ENCODE results near the gene CADM1.

Gene CADM1

GRCh38 chr11:115515647-115516395, 11.6 kb upstream of the CADM1 start:
- no peak for FAIRE-seq

- no peak for FAIRE-seq
These were observed 2.9 kb upstream of the CADM1 start for GRCh38 chr11:115506954-115507675.

- no peak for FAIRE-seq
These were observed 960 bp upstream of the CADM1 start for GRCh38 chr11:115505175-115505574.

DNA sequence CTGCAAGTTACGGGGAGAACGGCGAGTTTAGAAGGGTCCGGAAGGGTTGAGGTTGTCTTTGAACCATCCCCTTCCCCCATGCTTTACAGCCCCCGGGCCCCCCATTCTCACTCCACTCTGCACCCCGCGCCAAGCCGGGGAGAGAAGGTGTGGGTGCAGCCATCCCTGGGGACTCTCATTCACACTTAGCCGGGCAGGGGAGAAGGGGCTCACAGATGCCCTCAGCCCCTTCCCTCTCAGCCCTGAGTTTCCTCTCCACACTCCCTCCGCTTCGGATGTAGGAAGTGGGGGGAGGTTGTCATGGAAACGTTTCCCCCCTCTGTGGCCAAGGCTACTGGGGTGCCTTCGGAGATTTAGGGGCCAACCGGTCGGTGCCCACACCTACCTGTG, 334 bp downstream of the CADM1 start:
- no peak for FAIRE-seq

GRCh38 chr11:115503083-115503885, 931 bp downstream of the CADM1 start:
- FAIRE-seq, result no peak

GRCh38 chr11:115502636-115503082, 1.6 kb downstream of the CADM1 start:
- no peak for FAIRE-seq

DNA sequence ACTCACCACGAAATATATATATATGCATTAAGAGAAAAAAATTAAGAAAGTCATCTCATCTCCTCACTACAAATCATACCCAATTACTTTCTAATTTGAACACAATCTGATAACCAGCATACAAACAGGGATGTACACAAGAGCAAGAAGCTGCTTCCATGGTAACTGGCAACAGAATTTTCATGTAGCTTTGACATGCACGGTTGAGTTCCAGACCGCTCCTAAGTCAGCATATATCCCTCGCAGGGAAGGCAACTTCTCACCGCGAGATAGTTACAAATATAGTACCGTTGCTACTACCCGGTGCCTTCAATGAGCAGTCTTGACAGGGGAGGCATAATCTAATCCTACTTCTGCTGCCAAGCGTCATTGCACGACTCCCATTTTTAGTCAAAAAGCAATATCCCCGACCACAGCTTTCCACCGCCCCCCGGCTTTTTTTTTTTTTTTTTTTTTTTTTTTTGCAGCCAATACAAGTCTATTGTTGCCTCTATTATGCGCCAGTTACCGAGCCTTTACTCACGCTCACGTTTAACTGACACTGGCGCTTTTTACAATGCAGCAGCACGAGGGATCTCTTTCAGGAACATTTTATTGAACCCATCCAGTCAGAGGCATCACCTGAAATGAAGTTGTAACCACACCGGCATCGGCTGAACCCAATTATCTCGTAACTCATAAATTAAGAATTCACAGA, 2.2 kb downstream of the CADM1 start:
- no peak for FAIRE-seq

DNA sequence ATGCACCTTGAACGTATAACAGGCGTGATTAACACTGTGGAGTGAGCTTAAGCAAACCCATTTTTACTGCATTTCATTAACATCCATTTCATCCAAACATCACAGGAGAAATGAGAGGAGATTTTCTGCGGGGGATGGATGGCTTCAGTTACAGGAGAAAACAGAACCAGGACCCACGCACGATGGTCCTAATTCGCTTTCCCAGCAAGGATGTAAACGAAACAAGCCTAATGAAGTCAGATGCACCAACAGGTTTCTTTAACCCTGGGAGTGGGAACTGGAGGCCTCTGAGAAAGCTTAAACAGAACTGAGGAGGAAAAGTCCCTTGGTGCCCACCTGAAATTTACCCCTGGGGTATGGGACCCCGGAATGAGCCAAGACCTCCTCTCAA, 2.7 kb downstream of the CADM1 start:
- FAIRE-seq, result no peak

DNA sequence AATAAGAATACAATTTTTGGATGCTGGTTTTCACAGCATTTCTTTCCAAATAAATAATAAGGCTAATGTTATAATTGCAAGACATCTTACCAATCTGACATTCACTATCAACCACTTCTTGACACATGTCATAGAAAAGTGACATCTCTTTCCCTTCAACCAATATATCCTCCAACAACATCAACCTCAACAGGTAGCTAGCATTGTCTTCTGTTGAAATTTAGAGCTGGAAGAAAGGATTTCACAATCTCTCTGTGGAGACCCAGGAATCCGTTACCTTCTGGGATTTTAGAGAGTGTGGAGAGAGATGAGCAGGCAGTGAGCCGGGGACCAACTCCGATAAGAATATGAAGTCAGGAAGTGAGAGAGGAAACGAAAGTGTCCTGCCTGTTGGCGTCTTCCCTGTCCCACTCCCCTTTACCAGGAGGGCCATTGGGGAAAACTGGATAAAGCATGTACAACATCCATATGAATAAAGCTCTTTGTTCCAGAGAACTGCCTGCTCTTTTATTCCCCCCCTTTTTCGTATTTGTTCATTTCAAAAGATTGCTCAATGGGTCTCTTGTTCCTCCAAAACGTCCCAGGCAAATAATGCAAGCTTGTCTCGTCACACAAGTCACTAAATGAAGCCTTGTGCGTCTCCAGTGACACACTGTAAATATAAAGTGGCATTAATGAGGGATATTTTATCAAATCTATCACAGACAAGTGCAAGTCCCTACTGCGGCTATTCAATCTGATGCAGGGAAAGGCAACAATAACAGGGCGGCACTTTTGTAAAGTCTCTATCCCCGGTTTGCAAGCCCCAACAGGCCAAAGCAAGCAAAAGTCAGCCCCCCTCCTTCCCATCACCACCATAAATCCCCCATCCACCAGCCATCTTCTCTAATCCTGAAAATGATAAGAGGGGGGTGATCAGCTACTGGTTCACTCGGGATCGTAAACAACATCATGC, 3.4 kb downstream of the CADM1 start:
- FAIRE-seq, result no peak

- no peak for FAIRE-seq
These were observed 4.3 kb downstream of the CADM1 start for GRCh38 chr11:115499891-115500290.

DNA sequence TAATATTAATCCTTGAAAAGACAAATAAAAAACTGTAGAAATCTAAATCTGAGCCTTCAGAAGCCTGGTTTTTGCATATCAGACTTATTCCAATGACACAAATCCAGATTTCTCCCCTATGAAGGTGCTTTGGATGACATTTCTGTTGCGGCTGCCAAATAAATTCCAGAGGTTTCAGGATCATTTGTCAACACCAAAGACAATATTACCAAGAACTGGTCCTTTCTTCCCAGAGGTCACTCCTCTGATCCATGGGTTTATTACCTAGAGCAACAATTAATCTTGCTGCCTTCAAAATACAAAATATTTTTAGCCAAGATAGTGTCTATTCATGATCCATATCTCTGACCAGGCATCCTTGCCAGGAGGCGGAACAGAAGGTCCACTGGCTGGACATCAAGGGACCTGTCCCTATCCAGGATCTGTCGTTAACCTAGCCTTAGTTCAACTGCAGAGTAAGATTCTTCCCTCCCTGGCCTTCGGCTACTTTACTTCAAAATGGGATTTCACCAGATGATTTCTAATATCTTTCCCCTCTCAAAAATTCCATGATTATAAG, 4.9 kb downstream of the CADM1 start:
- no peak for FAIRE-seq

DNA sequence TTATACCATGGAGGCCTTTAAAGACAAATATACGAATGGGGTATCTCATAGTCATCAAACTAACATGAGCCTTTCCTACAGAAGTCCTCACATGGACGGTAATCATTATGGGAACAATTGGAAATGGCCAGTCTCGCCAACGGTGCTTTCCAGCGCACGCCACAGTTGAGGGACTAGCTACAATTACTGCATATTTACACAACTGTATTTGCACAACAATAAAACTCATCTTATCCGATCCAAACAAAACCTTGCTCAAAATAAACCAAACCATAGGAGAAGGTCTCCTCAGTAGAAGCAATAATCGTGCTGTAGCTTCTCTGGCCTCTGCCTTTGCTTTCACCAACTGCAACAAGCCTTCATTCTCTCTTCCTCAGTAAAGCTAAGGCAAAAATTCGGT, 5.9 kb downstream of the CADM1 start:
- FAIRE-seq, result no peak

DNA sequence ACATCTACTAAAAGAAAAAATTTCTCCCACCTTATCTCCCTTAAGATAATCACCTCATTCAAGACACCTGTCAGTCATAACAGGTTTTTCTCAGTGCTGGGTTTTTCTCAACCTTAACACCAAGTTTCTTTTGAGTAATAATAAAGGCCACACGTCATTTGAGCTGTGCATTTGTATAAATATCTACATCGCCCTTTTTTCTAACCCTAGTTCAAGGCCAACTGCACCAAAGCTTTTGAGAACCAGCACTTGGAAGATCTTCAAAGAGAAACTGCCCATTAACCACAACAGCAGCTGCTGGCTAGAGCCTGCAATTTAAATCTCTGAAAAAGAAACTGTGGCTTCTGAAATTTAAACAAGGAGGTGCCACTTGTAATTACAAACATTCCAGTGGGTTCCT, 6.9 kb downstream of the CADM1 start:
- no peak for FAIRE-seq

- FAIRE-seq, result no peak
These were observed 7.3 kb downstream of the CADM1 start for GRCh38 chr11:115496892-115497291.

GRCh38 chr11:115493905-115494304, 10.3 kb downstream of the CADM1 start:
- FAIRE-seq, result no peak

- no peak for FAIRE-seq
These were observed 10.7 kb downstream of the CADM1 start for GRCh38 chr11:115493488-115493887.

DNA sequence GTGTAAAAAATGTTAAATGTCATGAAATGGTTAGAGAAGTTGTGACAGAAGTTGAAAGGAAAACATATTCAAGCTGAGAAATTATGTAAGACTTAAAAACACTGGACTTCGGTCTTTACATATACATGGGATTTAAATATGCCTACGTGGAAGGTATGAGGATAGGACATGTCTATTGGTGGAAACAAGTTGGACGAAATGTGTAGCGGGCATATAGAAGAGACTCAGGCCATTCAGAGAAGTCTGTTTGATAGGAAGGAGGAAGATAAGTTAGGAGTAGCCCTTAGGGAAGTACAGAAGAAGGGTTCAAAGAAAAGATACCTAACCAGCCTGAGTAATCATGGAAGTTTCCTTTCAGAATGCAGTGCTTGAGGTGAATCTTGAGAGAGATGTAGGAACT, 14.7 kb downstream of the CADM1 start:
- no peak for FAIRE-seq

DNA sequence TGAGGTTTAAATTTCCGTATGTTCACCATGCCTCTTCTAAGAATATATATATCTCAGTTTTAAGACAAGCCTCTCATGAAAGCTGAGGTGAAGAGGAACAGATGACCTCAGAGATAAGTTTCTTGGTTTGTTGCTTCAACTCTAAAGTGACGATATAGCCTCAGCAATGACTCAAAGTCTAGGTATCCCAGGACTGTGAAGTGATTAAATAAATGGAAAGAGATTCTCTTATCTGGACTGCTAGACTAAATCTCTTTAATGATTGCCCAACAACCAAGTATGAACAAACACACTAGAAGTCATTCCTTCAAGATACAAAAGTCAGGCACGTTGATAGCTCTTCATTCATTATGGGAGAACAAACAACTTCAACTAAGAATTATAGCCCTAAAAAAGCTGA, 15.3 kb downstream of the CADM1 start:
- FAIRE-seq, result no peak

DNA sequence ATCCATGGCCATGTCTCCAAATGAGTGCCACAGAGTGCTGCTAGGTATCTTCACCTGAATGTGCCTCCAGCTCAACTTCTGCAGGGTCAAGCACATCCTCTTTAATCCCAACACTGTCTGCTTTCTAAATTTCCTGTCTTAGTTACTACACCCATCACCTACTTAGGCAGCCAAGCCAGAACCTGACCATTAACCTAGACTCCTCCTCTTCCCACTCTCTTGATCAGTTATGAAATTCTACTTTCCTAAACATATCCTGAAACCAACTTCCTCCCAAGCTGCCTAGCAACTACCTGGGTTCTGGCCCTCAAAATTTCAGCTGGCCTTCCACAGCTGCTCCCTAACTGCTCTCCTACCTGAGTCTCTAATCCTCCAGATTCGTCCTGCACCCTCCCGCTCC, 22.7 kb downstream of the CADM1 start:
- FAIRE-seq, result no peak

DNA sequence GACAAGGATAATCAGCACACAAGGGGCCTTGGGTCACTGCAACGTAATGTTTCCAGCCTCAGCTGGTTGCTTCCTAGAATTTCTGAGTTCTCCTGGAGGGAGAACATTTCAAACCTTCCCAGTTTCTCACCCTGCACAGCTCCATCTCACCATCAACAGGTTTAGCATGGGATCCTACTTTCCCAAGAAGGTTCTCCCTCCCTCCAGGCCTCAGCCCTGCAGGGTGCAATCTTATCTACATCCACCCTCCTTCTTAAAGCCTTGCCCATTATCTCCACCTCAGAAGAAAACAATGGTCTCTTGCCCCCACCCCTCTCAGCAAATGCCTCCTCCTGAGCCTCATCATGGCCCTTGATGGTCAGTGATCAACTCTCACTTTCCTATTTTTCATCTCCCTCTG, 23.6 kb downstream of the CADM1 start:
- FAIRE-seq, result no peak

GRCh38 chr11:115477410-115477809, 26.8 kb downstream of the CADM1 start:
- no peak for FAIRE-seq

All from A204.1 (cell line).